Measurements from ENCODE around the gene MPC2. TPM values are rescaled to one million over a fixed set of nuclear protein-coding genes. Genes with fewer than 3 reads are reported as not detected.

The MPC2 gene
- total RNA-seq, 1 experiment from 2014 or later, result 159 TPM

DNA sequence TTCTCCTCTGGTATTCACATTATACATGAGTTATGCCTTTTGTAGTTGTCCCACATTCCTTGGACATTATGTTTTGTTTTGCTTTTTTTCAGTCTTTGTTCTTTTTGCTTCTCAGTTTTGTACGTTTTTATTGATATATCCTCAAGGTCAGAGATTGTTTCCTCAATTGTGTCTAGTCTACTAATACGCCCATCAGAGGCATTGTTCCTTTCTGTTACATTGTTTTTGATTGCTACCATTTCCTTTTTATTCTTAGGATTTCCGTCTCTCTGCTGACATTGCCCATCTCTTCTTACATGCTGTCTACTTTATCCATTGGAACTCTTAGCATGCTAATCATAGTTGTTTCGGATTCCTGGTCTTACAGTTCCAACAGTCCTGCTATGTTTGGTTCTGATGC is 27.8 kb upstream of the MPC2 start:
- Histone ChIP-seq H3K4me3 (ENCODE audit: low read depth, low read length) (no peak overlapping the region), H3K27me3 (replicated peaks; ENCODE audit: control insufficient read depth, insufficient read depth, low read length) (no peaks in the 10 kb centered on the region), H3K4me1 (peaks cover 23% of the 10 kb centered on the region), H3K9me3 (no peaks in the 10 kb centered on the region), H3K36me3 (ENCODE audit: control insufficient read depth, insufficient read depth, low read length) (no peaks in the 10 kb centered on the region; the same call in 1 of the 2 replicates)
- ChIA-PET POLR2A (no interaction called here), CTCF (no interaction called here)
- H3K4me3 Mint-ChIP-seq (ENCODE audit: unreplicated experiment), result no peak overlapping the region
- TF ChIP-seq, protein P1, sequence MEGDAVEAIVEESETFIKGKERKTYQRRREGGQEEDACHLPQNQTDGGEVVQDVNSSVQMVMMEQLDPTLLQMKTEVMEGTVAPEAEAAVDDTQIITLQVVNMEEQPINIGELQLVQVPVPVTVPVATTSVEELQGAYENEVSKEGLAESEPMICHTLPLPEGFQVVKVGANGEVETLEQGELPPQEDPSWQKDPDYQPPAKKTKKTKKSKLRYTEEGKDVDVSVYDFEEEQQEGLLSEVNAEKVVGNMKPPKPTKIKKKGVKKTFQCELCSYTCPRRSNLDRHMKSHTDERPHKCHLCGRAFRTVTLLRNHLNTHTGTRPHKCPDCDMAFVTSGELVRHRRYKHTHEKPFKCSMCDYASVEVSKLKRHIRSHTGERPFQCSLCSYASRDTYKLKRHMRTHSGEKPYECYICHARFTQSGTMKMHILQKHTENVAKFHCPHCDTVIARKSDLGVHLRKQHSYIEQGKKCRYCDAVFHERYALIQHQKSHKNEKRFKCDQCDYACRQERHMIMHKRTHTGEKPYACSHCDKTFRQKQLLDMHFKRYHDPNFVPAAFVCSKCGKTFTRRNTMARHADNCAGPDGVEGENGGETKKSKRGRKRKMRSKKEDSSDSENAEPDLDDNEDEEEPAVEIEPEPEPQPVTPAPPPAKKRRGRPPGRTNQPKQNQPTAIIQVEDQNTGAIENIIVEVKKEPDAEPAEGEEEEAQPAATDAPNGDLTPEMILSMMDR (IDR thresholded peaks at IDR 0.05; ENCODE audit: insufficient read depth in 1 of 2, low read depth in 1 of 2, low read length in 1 of 2, severe bottlenecking in 1 of 2, unreplicated experiment in 1 of 2), result no peak
- no peak overlapping the region for H3K27ac Mint-ChIP-seq (ENCODE audit: unreplicated experiment)
- DNase-seq, result no peak
- no peaks in the 10 kb centered on the region for H3K27me3 Mint-ChIP-seq (ENCODE audit: insufficient read depth, unreplicated experiment)
- no TSS peak for BruUV-seq (replicated peaks)
- no peaks in the 10 kb centered on the region for H3K9me3 Mint-ChIP-seq (ENCODE audit: unreplicated experiment)
- peaks cover 25% of the 10 kb centered on the region for H3K36me3 Mint-ChIP-seq (ENCODE audit: insufficient read depth, unreplicated experiment)
- H3K4me1 Mint-ChIP-seq (ENCODE audit: low read depth, unreplicated experiment), result peaks cover 18% of the 10 kb centered on the region
- intact Hi-C loops (cut with micrococcal nuclease; ENCODE audit: unreplicated experiment), result no loop called here

DNA sequence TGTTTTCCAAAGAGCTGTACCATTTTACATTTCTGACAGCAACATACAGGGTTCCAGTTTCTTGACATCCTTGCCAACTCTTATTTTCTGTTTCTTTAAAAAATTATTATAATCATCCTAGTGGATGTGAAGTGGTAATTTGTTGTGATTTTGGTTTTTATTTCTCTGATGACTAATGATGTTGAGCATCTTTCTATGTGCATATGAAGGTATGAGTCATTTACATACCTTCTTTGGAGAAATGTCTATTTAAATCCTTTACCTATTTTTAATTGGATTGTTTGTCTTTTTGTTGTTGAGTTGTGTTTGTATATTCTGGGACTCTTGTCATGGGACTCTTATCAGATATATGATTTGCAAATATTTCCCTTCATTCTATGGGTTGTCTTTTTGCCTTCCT is 20.8 kb upstream of the MPC2 start:
- Histone ChIP-seq H3K4me1 (peaks cover 19% of the 10 kb centered on the region), H3K27me3 (replicated peaks; ENCODE audit: control insufficient read depth, insufficient read depth, low read length) (no peaks in the 10 kb centered on the region), H3K9me3 (no peaks in the 10 kb centered on the region), H3K36me3 (ENCODE audit: control insufficient read depth, insufficient read depth, low read length) (no peaks in the 10 kb centered on the region), H3K4me3 (ENCODE audit: low read depth, low read length) (no peak overlapping the region)
- TF ChIP-seq, protein P1 (IDR thresholded peaks at IDR 0.05; ENCODE audit: insufficient read depth in 1 of 2, low read depth in 1 of 2, low read length in 1 of 2, severe bottlenecking in 1 of 2, unreplicated experiment in 1 of 2), result no peak
- peaks cover 42% of the 10 kb centered on the region for H3K36me3 Mint-ChIP-seq (ENCODE audit: insufficient read depth, unreplicated experiment)
- no TSS peak for BruUV-seq (replicated peaks)
- ChIA-PET CTCF (no interaction called here), POLR2A (no interaction called here)
- H3K27ac Mint-ChIP-seq (ENCODE audit: unreplicated experiment), result no peak overlapping the region
- no peak overlapping the region for H3K4me3 Mint-ChIP-seq (ENCODE audit: unreplicated experiment)
- H3K4me1 Mint-ChIP-seq (ENCODE audit: low read depth, unreplicated experiment), result peaks cover 15% of the 10 kb centered on the region
- intact Hi-C loops (cut with micrococcal nuclease; ENCODE audit: unreplicated experiment), result no loop called here
- H3K9me3 Mint-ChIP-seq (ENCODE audit: unreplicated experiment), result peaks cover 5% of the 10 kb centered on the region
- H3K27me3 Mint-ChIP-seq (ENCODE audit: insufficient read depth, unreplicated experiment), result no peaks in the 10 kb centered on the region
- no peak for DNase-seq

DNA sequence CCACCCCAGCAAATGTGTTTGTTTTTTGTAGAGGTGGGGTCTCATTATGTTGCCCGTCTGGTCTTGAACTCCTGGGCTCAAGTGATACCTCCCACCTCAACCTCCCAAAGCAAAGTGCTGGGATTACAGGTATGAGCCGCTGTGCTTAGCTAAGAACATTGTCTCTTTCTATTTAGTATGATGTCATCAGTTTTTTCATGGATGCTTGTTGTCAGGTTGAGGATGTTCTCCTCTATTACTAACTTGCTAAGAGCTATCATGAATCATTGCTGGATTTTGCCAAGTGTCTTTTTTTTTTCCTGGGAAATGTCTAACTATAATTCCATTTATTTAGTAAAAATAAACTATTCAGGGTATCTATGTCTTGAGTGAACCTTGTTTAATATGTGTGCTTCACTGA is 19.0 kb upstream of the MPC2 start:
- H3K4me1 ChIP-seq, result peaks cover 19% of the 10 kb centered on the region
- no peak overlapping the region for H3K4me3 ChIP-seq (ENCODE audit: low read depth, low read length)
- intact Hi-C loops (cut with micrococcal nuclease; ENCODE audit: unreplicated experiment), result no loop called here
- no peak overlapping the region for H3K4me3 Mint-ChIP-seq (ENCODE audit: unreplicated experiment)
- ChIA-PET CTCF (no interaction called here), POLR2A (no interaction called here)
- H3K27me3 ChIP-seq (replicated peaks; ENCODE audit: control insufficient read depth, insufficient read depth, low read length), result no peaks in the 10 kb centered on the region
- peaks cover 2% of the 10 kb centered on the region; the same call in 1 of the 2 replicates for H3K36me3 ChIP-seq (ENCODE audit: control insufficient read depth, insufficient read depth, low read length)
- H3K9me3 ChIP-seq, result no peaks in the 10 kb centered on the region
- no TSS peak for BruUV-seq (replicated peaks)
- H3K27ac Mint-ChIP-seq (ENCODE audit: unreplicated experiment), result no peak overlapping the region
- peaks cover 15% of the 10 kb centered on the region for H3K4me1 Mint-ChIP-seq (ENCODE audit: low read depth, unreplicated experiment)
- peaks cover 12% of the 10 kb centered on the region for H3K9me3 Mint-ChIP-seq (ENCODE audit: unreplicated experiment)
- TF ChIP-seq, protein P1 (IDR thresholded peaks at IDR 0.05; ENCODE audit: insufficient read depth in 1 of 2, low read depth in 1 of 2, low read length in 1 of 2, severe bottlenecking in 1 of 2, unreplicated experiment in 1 of 2), result no peak
- no peaks in the 10 kb centered on the region for H3K27me3 Mint-ChIP-seq (ENCODE audit: insufficient read depth, unreplicated experiment)
- H3K36me3 Mint-ChIP-seq (ENCODE audit: insufficient read depth, unreplicated experiment), result peaks cover 48% of the 10 kb centered on the region
- DNase-seq, result no peak

Data from Caco-2 (cell line).